Islet precursor cell (in vitro differentiated cells): ENCODE results near the gene PRDX2.

Experiments used
- DNase-seq: peaks from one replicate; pipeline ENCODE4 v3.0.0-alpha.2; 2018

Gene PRDX2

GRCh38 chr19:12792051-12792852, 9.3 kb downstream of the PRDX2 start:
- peak; percentile 82 for DNase-seq

GRCh38 chr19:12791345-12792050, 10.1 kb downstream of the PRDX2 start, which contains the start of gene JUNB:
JUNB (plus strand) TSS chr19:12791486; CDS start chr19:12791772, 286 bp downstream.
- peak; percentile 97 for DNase-seq

- DNase-seq = no peak
Observed at GRCh38 chr19:12790628-12791344, 10.8 kb downstream of the PRDX2 start.

GRCh38 chr19:12789904-12790619, 11.5 kb downstream of the PRDX2 start:
- DNase-seq = peak; percentile 96

GRCh38 chr19:12789098-12789903, 12.3 kb downstream of the PRDX2 start:
- peak; percentile 63 for DNase-seq

- peak; percentile 89 for DNase-seq
Observed at GRCh38 chr19:12788682-12789097, 12.9 kb downstream of the PRDX2 start.

GRCh38 chr19:12788042-12788681, 13.4 kb downstream of the PRDX2 start:
- no peak for DNase-seq

GRCh38 chr19:12787458-12787857, 14.1 kb downstream of the PRDX2 start:
- no peak for DNase-seq

- no peak for DNase-seq
Observed at GRCh38 chr19:12786952-12787351, 14.6 kb downstream of the PRDX2 start.

- DNase-seq = no peak
Observed at GRCh38 chr19:12786141-12786870, 15.3 kb downstream of the PRDX2 start.

- no peak for DNase-seq
Observed at GRCh38 chr19:12785431-12786031, 16.1 kb downstream of the PRDX2 start.

GRCh38 chr19:12784871-12785430, 16.6 kb downstream of the PRDX2 start:
- no peak for DNase-seq

- no peak for DNase-seq
Observed at GRCh38 chr19:12784394-12784870, 17.2 kb downstream of the PRDX2 start.

GRCh38 chr19:12783849-12784393, 17.7 kb downstream of the PRDX2 start:
- DNase-seq = peak; percentile 89

- no peak for DNase-seq
Observed at GRCh38 chr19:12783291-12783848, 18.2 kb downstream of the PRDX2 start.

GRCh38 chr19:12782424-12783290, 18.9 kb downstream of the PRDX2 start:
- DNase-seq = peak; percentile 95

- DNase-seq = no peak
Observed at GRCh38 chr19:12782174-12782423, 19.5 kb downstream of the PRDX2 start.
